ENCODE data around the gene LAMA2.

Gene LAMA2

GRCh38 chr6:129340983-129341382 is 458.0 kb downstream of the LAMA2 start:
- H3K9me3 ChIP-seq (ENCODE audit: insufficient read depth, low read depth, low read length): no peaks in the 10 kb centered on the region
- no peak overlapping the region for H3K4me2 ChIP-seq (ENCODE audit: low read depth, low read length, poor library complexity, severe bottlenecking)
- no peaks in the 10 kb centered on the region for H3F3A ChIP-seq (ENCODE audit: low read depth)
- H3K4me1 ChIP-seq (ENCODE audit: insufficient read depth, low read length, poor library complexity, severe bottlenecking): no peaks in the 10 kb centered on the region
- H3K9me2 ChIP-seq (replicated peaks; ENCODE audit: low read depth, low read length): no peaks in the 10 kb centered on the region
- H4K20me1 ChIP-seq (ENCODE audit: insufficient read depth, low read length, poor library complexity, severe bottlenecking): no peaks in the 10 kb centered on the region
- H3K27me3 ChIP-seq (ENCODE audit: insufficient read depth, low read length, poor library complexity, severe bottlenecking): no peaks in the 10 kb centered on the region
- TF ChIP-seq, protein P1, sequence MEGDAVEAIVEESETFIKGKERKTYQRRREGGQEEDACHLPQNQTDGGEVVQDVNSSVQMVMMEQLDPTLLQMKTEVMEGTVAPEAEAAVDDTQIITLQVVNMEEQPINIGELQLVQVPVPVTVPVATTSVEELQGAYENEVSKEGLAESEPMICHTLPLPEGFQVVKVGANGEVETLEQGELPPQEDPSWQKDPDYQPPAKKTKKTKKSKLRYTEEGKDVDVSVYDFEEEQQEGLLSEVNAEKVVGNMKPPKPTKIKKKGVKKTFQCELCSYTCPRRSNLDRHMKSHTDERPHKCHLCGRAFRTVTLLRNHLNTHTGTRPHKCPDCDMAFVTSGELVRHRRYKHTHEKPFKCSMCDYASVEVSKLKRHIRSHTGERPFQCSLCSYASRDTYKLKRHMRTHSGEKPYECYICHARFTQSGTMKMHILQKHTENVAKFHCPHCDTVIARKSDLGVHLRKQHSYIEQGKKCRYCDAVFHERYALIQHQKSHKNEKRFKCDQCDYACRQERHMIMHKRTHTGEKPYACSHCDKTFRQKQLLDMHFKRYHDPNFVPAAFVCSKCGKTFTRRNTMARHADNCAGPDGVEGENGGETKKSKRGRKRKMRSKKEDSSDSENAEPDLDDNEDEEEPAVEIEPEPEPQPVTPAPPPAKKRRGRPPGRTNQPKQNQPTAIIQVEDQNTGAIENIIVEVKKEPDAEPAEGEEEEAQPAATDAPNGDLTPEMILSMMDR (conservative IDR thresholded peaks at IDR 0.05; ENCODE audit: low read length): no peak
- TF ChIP-seq EZH2phosphoT487 (IDR thresholded peaks at IDR 0.05; ENCODE audit: borderline replicate concordance): no peak
- no peak overlapping the region for H2AFZ ChIP-seq (ENCODE audit: low read length)
- H3K79me2 ChIP-seq (ENCODE audit: insufficient read depth, low read length): no peaks in the 10 kb centered on the region
- no peaks in the 10 kb centered on the region for H3K36me3 ChIP-seq (ENCODE audit: insufficient read depth, low read length)
- no peak overlapping the region for H3K4me3 ChIP-seq (ENCODE audit: low read length, poor library complexity, severe bottlenecking)
- no peak overlapping the region for H3K9ac ChIP-seq (ENCODE audit: low read depth, low read length, poor library complexity, severe bottlenecking)

- H3K79me2 ChIP-seq (ENCODE audit: insufficient read depth, low read length): no peaks in the 10 kb centered on the region
- H3K9me2 ChIP-seq (replicated peaks; ENCODE audit: low read depth, low read length): no peaks in the 10 kb centered on the region
- H3K4me2 ChIP-seq (ENCODE audit: low read depth, low read length, poor library complexity, severe bottlenecking): no peak overlapping the region
- H3K9me3 ChIP-seq (ENCODE audit: insufficient read depth, low read depth, low read length): no peaks in the 10 kb centered on the region
- H3K4me1 ChIP-seq (ENCODE audit: insufficient read depth, low read length, poor library complexity, severe bottlenecking): no peaks in the 10 kb centered on the region
- no peak overlapping the region for H3K4me3 ChIP-seq (ENCODE audit: low read length, poor library complexity, severe bottlenecking)
- H4K20me1 ChIP-seq (ENCODE audit: insufficient read depth, low read length, poor library complexity, severe bottlenecking): no peaks in the 10 kb centered on the region
- no peaks in the 10 kb centered on the region for H3F3A ChIP-seq (ENCODE audit: low read depth)
- H3K27me3 ChIP-seq (ENCODE audit: insufficient read depth, low read length, poor library complexity, severe bottlenecking): no peaks in the 10 kb centered on the region
- TF ChIP-seq, protein P1 (conservative IDR thresholded peaks at IDR 0.05; ENCODE audit: low read length): no peak
- TF ChIP-seq EZH2phosphoT487 (IDR thresholded peaks at IDR 0.05; ENCODE audit: borderline replicate concordance): no peak
- no peak overlapping the region for H2AFZ ChIP-seq (ENCODE audit: low read length)
- H3K9ac ChIP-seq (ENCODE audit: low read depth, low read length, poor library complexity, severe bottlenecking): no peak overlapping the region
- H3K36me3 ChIP-seq (ENCODE audit: insufficient read depth, low read length): no peaks in the 10 kb centered on the region
Observed at GRCh38 chr6:129342243-129342642, 459.3 kb downstream of the LAMA2 start.

GRCh38 chr6:129342796-129343195 is 459.9 kb downstream of the LAMA2 start:
- H3K4me3 ChIP-seq (ENCODE audit: low read length, poor library complexity, severe bottlenecking): no peak overlapping the region
- H3K36me3 ChIP-seq (ENCODE audit: insufficient read depth, low read length): no peaks in the 10 kb centered on the region
- no peaks in the 10 kb centered on the region for H3K9me2 ChIP-seq (replicated peaks; ENCODE audit: low read depth, low read length)
- H4K20me1 ChIP-seq (ENCODE audit: insufficient read depth, low read length, poor library complexity, severe bottlenecking): no peaks in the 10 kb centered on the region
- no peak overlapping the region for H3K9ac ChIP-seq (ENCODE audit: low read depth, low read length, poor library complexity, severe bottlenecking)
- H3F3A ChIP-seq (ENCODE audit: low read depth): no peaks in the 10 kb centered on the region
- no peak for TF ChIP-seq EZH2phosphoT487 (IDR thresholded peaks at IDR 0.05; ENCODE audit: borderline replicate concordance)
- TF ChIP-seq, protein P1 (conservative IDR thresholded peaks at IDR 0.05; ENCODE audit: low read length): no peak
- no peak overlapping the region for H2AFZ ChIP-seq (ENCODE audit: low read length)
- no peak overlapping the region for H3K4me2 ChIP-seq (ENCODE audit: low read depth, low read length, poor library complexity, severe bottlenecking)
- H3K4me1 ChIP-seq (ENCODE audit: insufficient read depth, low read length, poor library complexity, severe bottlenecking): no peaks in the 10 kb centered on the region
- no peaks in the 10 kb centered on the region for H3K27me3 ChIP-seq (ENCODE audit: insufficient read depth, low read length, poor library complexity, severe bottlenecking)
- no peaks in the 10 kb centered on the region for H3K9me3 ChIP-seq (ENCODE audit: insufficient read depth, low read depth, low read length)
- H3K79me2 ChIP-seq (ENCODE audit: insufficient read depth, low read length): no peaks in the 10 kb centered on the region
